Astrocyte of the spinal cord (primary cell): ENCODE data around the gene P2RY14.

ENCODE experiments used
- DNase-seq: peaks from one replicate; pipeline ENCODE4 v3.0.0; 2011; ENCODE audit warnings: low read depth, low spot score
- H3K4me3 ChIP-seq: 2 replicates; pipeline ENCODE4 v1.5.1; 2011; ENCODE audit warnings: low read depth, mild to moderate bottlenecking, low read length, moderate library complexity
- in situ Hi-C: cut with HindIII; loops from 2 replicates; pipeline ENCODE4 v1.10.0; 2017; ENCODE audit warnings: low sequenced_read_pairs
- TF ChIP-seq, protein P1 (sequence below): IDR thresholded peaks from 2 replicates; pipeline ENCODE4 v1.5.1; 2012; ENCODE audit warnings: low read depth, mild to moderate bottlenecking, low read length, inconsistent platforms

Gene P2RY14

GRCh38 chr3:151269631-151270030, 8.7 kb downstream of the P2RY14 start:
- in situ Hi-C loops = no loop called here
- no peak for DNase-seq
- TF ChIP-seq, protein P1, sequence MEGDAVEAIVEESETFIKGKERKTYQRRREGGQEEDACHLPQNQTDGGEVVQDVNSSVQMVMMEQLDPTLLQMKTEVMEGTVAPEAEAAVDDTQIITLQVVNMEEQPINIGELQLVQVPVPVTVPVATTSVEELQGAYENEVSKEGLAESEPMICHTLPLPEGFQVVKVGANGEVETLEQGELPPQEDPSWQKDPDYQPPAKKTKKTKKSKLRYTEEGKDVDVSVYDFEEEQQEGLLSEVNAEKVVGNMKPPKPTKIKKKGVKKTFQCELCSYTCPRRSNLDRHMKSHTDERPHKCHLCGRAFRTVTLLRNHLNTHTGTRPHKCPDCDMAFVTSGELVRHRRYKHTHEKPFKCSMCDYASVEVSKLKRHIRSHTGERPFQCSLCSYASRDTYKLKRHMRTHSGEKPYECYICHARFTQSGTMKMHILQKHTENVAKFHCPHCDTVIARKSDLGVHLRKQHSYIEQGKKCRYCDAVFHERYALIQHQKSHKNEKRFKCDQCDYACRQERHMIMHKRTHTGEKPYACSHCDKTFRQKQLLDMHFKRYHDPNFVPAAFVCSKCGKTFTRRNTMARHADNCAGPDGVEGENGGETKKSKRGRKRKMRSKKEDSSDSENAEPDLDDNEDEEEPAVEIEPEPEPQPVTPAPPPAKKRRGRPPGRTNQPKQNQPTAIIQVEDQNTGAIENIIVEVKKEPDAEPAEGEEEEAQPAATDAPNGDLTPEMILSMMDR = no peak
- H3K4me3 ChIP-seq = no peak overlapping the region

DNA sequence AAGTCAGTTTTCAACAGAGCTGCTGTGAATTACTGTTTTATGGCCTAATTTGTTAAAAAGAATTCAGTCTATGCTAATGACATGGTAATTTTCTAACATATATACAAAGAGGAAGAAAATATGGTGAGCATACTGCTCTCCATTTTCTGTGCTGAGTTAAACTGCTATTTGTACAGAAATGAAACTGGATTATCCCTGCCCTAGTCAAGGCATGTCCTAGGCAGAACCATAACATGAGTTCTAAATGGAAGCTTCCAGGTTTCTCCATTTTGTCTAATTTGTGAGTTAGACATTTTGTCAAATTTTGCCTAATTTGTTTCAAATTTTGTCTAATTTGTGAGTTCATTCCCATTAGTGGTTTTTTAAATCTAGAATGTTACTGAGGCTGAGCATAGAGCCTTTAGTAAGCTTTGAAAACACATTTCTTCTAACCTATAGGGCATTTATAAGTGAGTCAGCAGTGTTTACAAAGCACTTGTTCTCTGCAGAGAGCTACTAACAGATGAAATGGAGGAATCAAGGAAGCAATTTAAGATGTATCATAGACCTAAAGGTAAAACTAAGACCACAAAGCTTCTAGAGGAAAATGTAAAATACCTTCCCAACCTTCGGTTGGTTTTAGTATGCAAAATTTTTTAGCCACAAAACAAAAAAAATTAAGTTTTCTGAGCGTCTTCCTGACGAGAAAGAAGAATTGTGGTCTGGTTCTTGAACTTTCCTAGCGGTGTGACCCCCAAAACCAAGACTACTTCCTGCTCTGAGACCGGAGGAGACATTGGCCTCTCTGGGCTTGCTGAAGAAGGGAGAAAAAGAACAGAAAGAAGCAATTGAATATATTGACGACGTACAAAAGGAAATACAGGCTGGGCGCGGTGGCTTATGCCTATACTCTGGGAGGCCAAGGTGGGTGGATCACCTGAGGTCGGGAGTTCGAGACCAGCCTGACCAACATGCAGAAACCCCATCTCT, 9.8 kb downstream of the P2RY14 start:
- TF ChIP-seq, protein P1 = no peak
- no peak for DNase-seq
- in situ Hi-C loops = no loop called here

DNA sequence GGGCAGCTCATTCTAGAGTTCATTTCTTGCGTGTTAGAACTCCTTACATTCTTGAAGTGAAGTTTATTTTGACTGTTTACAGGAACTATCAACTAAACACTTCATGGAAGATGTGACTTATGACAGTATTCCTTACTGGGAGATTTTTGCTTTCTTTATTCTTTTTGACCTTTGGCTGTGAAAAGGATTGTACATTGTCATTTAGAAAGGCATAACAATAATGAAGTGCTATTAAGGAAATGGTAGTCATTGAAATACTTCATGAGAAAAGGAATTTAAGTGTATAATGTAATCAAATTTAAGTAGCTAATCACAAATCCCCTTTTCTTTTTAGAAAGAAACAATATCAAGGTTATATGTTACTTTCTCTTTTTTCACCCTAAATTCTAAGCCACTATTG, 11.3 kb downstream of the P2RY14 start:
- TF ChIP-seq, protein P1 = no peak
- no peak overlapping the region for H3K4me3 ChIP-seq
- in situ Hi-C loops = no loop called here
- DNase-seq = no peak

More for the DNA sequence above, 9.8 kb downstream of the P2RY14 start:
- H3K4me3 ChIP-seq = no peak overlapping the region

DNA sequence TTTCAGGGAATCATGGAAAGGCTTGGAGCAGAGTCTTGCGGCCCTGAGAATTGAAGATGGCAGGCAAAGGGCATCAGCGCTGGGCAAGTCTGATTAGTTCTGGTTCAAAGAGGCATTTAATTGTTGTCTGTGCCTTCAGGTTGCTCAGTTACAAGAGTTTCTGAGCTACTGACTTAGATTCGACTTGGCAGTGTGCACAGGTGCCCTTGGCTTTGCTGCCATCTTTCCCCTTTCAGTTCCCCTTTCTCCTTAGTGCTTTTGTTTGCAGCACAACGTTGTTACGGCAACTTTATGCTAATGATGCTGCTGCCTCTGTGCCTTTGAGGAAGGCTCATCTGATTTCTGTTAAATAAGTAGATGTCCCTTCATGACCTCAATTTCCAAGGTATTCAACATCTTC, 12.5 kb downstream of the P2RY14 start:
- TF ChIP-seq, protein P1 = no peak
- in situ Hi-C loops = no loop called here
- no peak for DNase-seq
- H3K4me3 ChIP-seq = no peak overlapping the region

- DNase-seq = no peak
- TF ChIP-seq, protein P1 = no peak
- no peak overlapping the region for H3K4me3 ChIP-seq
- in situ Hi-C loops = no loop called here
These were observed 13.2 kb downstream of the P2RY14 start for GRCh38 chr3:151265166-151265565.

GRCh38 chr3:151264605-151265004, 13.7 kb downstream of the P2RY14 start:
- TF ChIP-seq, protein P1 = no peak
- H3K4me3 ChIP-seq = no peak overlapping the region
- DNase-seq = no peak
- in situ Hi-C loops = no loop called here
